NCI-H1930 (cell line): Measurements from ENCODE around the gene KIAA0319L.
"Not testable (repeated sequence)": the region's sequence is repeated elsewhere in the genome, so short reads cannot be mapped to it uniquely, and the experiment has no call there.

ENCODE experiments used
- DNase-seq, 2 experiments: peaks; one replicate each; lab custom pipeline; 2025; lab: John Stamatoyannopoulos, UW

Gene KIAA0319L

GRCh38 chr1:35581621-35582020, 24.4 kb upstream of the KIAA0319L start:
- not testable (repeated sequence) for DNase-seq

- DNase-seq = no peak
Measured at GRCh38 chr1:35580949-35581388, 23.8 kb upstream of the KIAA0319L start.

GRCh38 chr1:35577071-35577998, 20.1 kb upstream of the KIAA0319L start:
- DNase-seq = no peak

- DNase-seq = not testable (repeated sequence)
Measured at GRCh38 chr1:35576766-35577070, 19.5 kb upstream of the KIAA0319L start.

- no peak for DNase-seq
Measured at GRCh38 chr1:35576061-35576765, 19.0 kb upstream of the KIAA0319L start.

GRCh38 chr1:35575416-35575958, 18.3 kb upstream of the KIAA0319L start:
- no peak for DNase-seq

GRCh38 chr1:35574655-35575415, 17.6 kb upstream of the KIAA0319L start:
- DNase-seq = no peak

GRCh38 chr1:35574125-35574654, 17.0 kb upstream of the KIAA0319L start:
- no peak for DNase-seq

GRCh38 chr1:35573198-35574124, 16.3 kb upstream of the KIAA0319L start, which contains the start of gene TFAP2E:
Gene TFAP2E (plus strand): TSS chr1:35573314. CDS start chr1:35573578, 264 bp downstream.
- DNase-seq = no peak

GRCh38 chr1:35572296-35572695, 15.1 kb upstream of the KIAA0319L start:
- DNase-seq = no peak

GRCh38 chr1:35571263-35571662, 14.1 kb upstream of the KIAA0319L start:
- no peak for DNase-seq

GRCh38 chr1:35570589-35571137, 13.5 kb upstream of the KIAA0319L start:
- DNase-seq = no peak

- no peak for DNase-seq
Measured at GRCh38 chr1:35569936-35570335, 12.7 kb upstream of the KIAA0319L start.

- peak in 1 of 2 experiments; percentile 53 for DNase-seq
Measured at GRCh38 chr1:35568975-35569395, 11.8 kb upstream of the KIAA0319L start.

GRCh38 chr1:35567947-35568558, 10.8 kb upstream of the KIAA0319L start:
- no peak for DNase-seq

- no peak for DNase-seq
Measured at GRCh38 chr1:35565742-35566133, 8.5 kb upstream of the KIAA0319L start.

- no peak for DNase-seq
Measured at GRCh38 chr1:35564884-35565741, 7.9 kb upstream of the KIAA0319L start.

- peak in 1 of 2 experiments; percentile 63 for DNase-seq
Measured at GRCh38 chr1:35564037-35564883, 7.1 kb upstream of the KIAA0319L start.
